AG04450 (cell line): ENCODE measurements around the gene ITGBL1. TPM values are rescaled to one million over a fixed set of nuclear protein-coding genes. Genes with fewer than 3 reads are reported as not detected.
A peak's percentile ranks its signal among the peaks of the same experiment; 100 is the strongest.

Experiments
- CTCF ChIA-PET: fragments of 300-600, 350-600 bp; formaldehyde crosslinking; extraction: SDS; loops from one replicate; lab custom pipeline; 2022; ENCODE audit warnings: antibody characterized with exemption, inconsistent platforms; lab: Charles Lee
- POLR2A ChIA-PET: fragments of 350-600 bp; formaldehyde crosslinking; extraction: SDS; loops from one replicate; lab custom pipeline; 2021; ENCODE audit warnings: antibody characterized with exemption, inconsistent platforms; lab: Yijun Ruan, JAX
- DNase-seq: peaks from one replicate; pipeline ENCODE4 v3.0.0-alpha.2; 2011; ENCODE audit warnings: low read depth, low spot score
- H3K27ac ChIP-seq: one replicate; pipeline ENCODE4 v1.5.1; 2012; ENCODE audit warnings: low read depth, low read length, control low read depth
- H3K27me3 ChIP-seq: one replicate; pipeline ENCODE4 v1.6.0; 2012; ENCODE audit warnings: low read length; ENCODE audit not compliant: control insufficient read depth, insufficient read depth
- H3K4me3 ChIP-seq: 2 replicates; pipeline ENCODE4 v1.5.1; 2011; ENCODE audit warnings: mild to moderate bottlenecking, low read depth, low read length, control low read depth
- H3K9me3 ChIP-seq: 2 replicates; pipeline ENCODE4 v1.5.1; 2012; ENCODE audit warnings: low read length; ENCODE audit not compliant: control insufficient read depth, insufficient read depth
- CTCF ChIP-seq: IDR thresholded peaks from 2 replicates; pipeline ENCODE4 v1.5.1; 2011; ENCODE audit warnings: low read depth, low read length, control low read depth, inconsistent platforms
- polyA plus RNA-seq: library from polyadenylated mRNA; depleted of rRNA; stranded (reverse); fragments of >200 nt; gene quantifications from 2 replicates; pipeline ENCODE4 v1.2.3, GENCODE V29; 2011

The ITGBL1 gene
- polyA plus RNA-seq, 1 experiment = 17.1 TPM

- CTCF ChIA-PET = interaction anchor here (0.6 to 0.7 kb wide), 2 partner anchors 15 to 300 kb away, joined by 4 to 7 read pairs; no protein-coding TSS in a partner anchor
- no peaks in the 10 kb centered on the region for H3K27me3 ChIP-seq
- no peak for TF ChIP-seq CTCF
- POLR2A ChIA-PET = no interaction called here
- no peaks in the 10 kb centered on the region for H3K9me3 ChIP-seq
- peak overlapping the region; percentile 77 for H3K27ac ChIP-seq
- H3K4me3 ChIP-seq = no peak overlapping the region
- DNase-seq = peak; percentile 65
Measured at GRCh38 chr13:101449790-101450748, 2.4 kb upstream of the ITGBL1 start.

GRCh38 chr13:101450749-101451130 is 1.7 kb upstream of the ITGBL1 start:
- POLR2A ChIA-PET = no interaction called here

GRCh38 chr13:101451641-101452040 is 834 bp upstream of the ITGBL1 start:
- TF ChIP-seq CTCF = no peak
- Histone ChIP-seq H3K27ac (no peak overlapping the region), H3K27me3 (no peaks in the 10 kb centered on the region), H3K4me3 (no peak overlapping the region), H3K9me3 (no peaks in the 10 kb centered on the region)
- CTCF ChIA-PET = interaction anchor here (0.6 to 1.4 kb wide), 3 partner anchors 301 to 1227 kb away, joined by 3 to 4 read pairs (median 4); no protein-coding TSS in a partner anchor
- POLR2A ChIA-PET = no interaction called here
- DNase-seq = no peak

More at GRCh38 chr13:101450749-101451130, 1.7 kb upstream of the ITGBL1 start:
- no peak for DNase-seq
- H3K4me3 ChIP-seq = no peak overlapping the region
- CTCF ChIA-PET = interaction anchor here (0.6 to 0.9 kb wide), 3 partner anchors 14 to 306 kb away, joined by 3 to 7 read pairs (median 4); no protein-coding TSS in a partner anchor
- H3K27ac ChIP-seq = peak overlapping the region; percentile 77
- no peak for TF ChIP-seq CTCF
- no peaks in the 10 kb centered on the region for H3K9me3 ChIP-seq
- H3K27me3 ChIP-seq = no peaks in the 10 kb centered on the region

GRCh38 chr13:101453784-101454201 is 1.3 kb downstream of the ITGBL1 start:
- POLR2A ChIA-PET = no interaction called here

More at GRCh38 chr13:101453784-101454201, 1.3 kb downstream of the ITGBL1 start:
- no peak for DNase-seq
- no peaks in the 10 kb centered on the region for H3K9me3 ChIP-seq
- peak overlapping the region; percentile 54 for H3K27ac ChIP-seq
- no peak for TF ChIP-seq CTCF
- no peaks in the 10 kb centered on the region for H3K27me3 ChIP-seq
- H3K4me3 ChIP-seq = peak overlapping the region; percentile 51
- CTCF ChIA-PET = no interaction called here
